Ascending aorta (tissue), 2 donors: ENCODE measurements around the gene KCNJ5. TPM values are rescaled to one million over a fixed set of nuclear protein-coding genes. Genes with fewer than 3 reads are reported as not detected.

ENCODE experiments used
- DNase-seq, 2 donors: peaks; one replicate each; pipeline ENCODE4 v3.0.0-alpha.2; 2019; ENCODE audit warnings: low spot score in 2 of 2
- H3K27ac ChIP-seq, 2 donors: fragments of 200-600 bp; sonication (generic); one replicate each; pipeline ENCODE4 v1.5.1; 2016 to 2017; ENCODE audit warnings: mild to moderate bottlenecking in 1 of 2
- H3K27me3 ChIP-seq: fragments of 200-600 bp; sonication (generic); one replicate; pipeline ENCODE4 v1.5.1; 2017
- H3K36me3 ChIP-seq, 2 donors: fragments of 200-600 bp; sonication (generic); one replicate each; pipeline ENCODE4 v1.5.1; 2016
- H3K4me1 ChIP-seq, 2 donors: fragments of 200-600 bp; sonication (generic); one replicate each; pipeline ENCODE4 v1.5.1; 2016 to 2017; ENCODE audit warnings: mild to moderate bottlenecking in 1 of 2
- H3K4me3 ChIP-seq, 2 donors: fragments of 200-600 bp; sonication (generic); one replicate each; pipeline ENCODE4 v1.5.1; 2016 to 2017; ENCODE audit warnings: mild to moderate bottlenecking in 1 of 2
- H3K9me3 ChIP-seq, 2 donors: fragments of 200-600 bp; sonication (generic); one replicate each; pipeline ENCODE4 v1.5.1; 2016
- intact Hi-C: fragments of 100-400 bp; cut with DNase I; formaldehyde crosslinking; loops from one replicate; pipeline ENCODE4 v1.15.1; 2023
- total RNA-seq: library from RNA; depleted of rRNA; stranded (reverse); fragments of >200 nt; gene quantifications from one replicate; pipeline ENCODE4 v1.1.0, GENCODE V29; 2016
- TF ChIP-seq, protein P1 (sequence below), 3 experiments: fragments of 200-600 bp in 2 of 3; fragments of 450-650 bp in 1 of 3; sonication (generic) in 2 of 3; IDR thresholded peaks; one replicate each; pipeline ENCODE4 v1.5.1; 2016 to 2019; ENCODE audit warnings: antibody characterized with exemption in 3 of 3, mild to moderate bottlenecking in 1 of 3, moderate library complexity in 1 of 3

KCNJ5 gene
- total RNA-seq, 1 donor from 2014 or later: 0.53 TPM

DNA sequence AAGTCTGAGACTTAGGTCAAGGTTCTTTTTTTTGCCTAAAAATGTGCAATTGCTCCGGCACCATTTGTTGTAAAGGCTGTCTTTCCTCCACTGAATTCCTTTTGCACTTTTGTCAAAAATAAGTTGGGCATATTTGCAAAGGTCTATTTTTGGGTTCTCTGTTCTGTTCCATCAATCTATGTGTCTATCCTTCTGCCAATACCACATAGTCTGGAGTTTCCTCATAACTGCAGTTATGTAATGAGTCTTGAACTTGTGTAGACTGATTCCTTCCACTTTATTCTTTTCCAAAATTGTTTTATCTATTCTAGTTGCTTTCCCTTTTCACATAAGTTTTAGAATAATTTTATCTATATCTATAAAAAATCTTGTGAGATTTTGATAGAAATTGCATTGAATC lies 6.7 kb downstream of the KCNJ5 start:
- Histone ChIP-seq H3K36me3 (no peaks in the 10 kb centered on the region), H3K4me1 (peaks cover 3 to 8% of the 10 kb centered on the region in 2 donors), H3K27ac (no peak overlapping the region), H3K27me3 (no peaks in the 10 kb centered on the region), H3K9me3 (no peaks in the 10 kb centered on the region), H3K4me3 (no peak overlapping the region)
- TF ChIP-seq, protein P1, sequence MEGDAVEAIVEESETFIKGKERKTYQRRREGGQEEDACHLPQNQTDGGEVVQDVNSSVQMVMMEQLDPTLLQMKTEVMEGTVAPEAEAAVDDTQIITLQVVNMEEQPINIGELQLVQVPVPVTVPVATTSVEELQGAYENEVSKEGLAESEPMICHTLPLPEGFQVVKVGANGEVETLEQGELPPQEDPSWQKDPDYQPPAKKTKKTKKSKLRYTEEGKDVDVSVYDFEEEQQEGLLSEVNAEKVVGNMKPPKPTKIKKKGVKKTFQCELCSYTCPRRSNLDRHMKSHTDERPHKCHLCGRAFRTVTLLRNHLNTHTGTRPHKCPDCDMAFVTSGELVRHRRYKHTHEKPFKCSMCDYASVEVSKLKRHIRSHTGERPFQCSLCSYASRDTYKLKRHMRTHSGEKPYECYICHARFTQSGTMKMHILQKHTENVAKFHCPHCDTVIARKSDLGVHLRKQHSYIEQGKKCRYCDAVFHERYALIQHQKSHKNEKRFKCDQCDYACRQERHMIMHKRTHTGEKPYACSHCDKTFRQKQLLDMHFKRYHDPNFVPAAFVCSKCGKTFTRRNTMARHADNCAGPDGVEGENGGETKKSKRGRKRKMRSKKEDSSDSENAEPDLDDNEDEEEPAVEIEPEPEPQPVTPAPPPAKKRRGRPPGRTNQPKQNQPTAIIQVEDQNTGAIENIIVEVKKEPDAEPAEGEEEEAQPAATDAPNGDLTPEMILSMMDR (IDR thresholded peaks at IDR 0.05): no peak
- intact Hi-C loops: loop anchor here (10.0 kb wide), 2 partner anchors 247 to 373 kb away; no protein-coding TSS in a partner anchor
- no peak for DNase-seq

DNA sequence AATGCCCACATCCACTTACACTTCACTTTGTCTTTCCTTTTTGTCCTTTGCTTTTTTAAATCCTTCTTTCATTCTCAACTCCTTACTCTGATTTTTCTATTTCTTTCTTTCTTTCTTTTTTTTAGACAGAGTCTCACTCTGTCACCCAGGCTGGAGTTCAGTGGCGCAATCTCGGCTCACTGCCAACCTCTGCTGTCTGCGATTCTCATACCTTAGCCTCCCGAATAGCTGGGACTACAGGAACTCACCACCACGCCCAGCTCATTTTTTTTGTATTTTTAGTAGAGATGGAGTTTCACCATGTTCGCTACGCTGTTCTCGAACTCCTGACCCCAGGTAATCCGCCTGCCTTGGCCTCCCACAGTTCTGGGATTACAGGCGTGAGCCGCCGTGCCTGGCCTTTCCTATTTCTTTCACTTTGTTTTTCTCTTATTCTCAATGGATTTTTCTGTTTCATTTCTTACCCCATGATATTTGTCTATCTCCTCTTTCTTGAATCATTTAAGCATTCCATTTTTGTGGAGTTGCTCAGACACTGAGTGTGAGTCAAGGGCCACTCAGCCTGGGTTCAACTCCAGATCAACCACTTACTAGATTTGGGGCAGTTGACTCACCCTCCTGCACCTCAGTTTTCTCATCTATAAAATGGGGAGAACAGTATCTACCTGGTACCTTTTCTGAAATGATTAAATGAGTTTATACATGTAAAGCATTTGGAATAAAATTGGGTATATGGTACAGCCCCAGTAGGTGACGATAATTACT lies 7.6 kb downstream of the KCNJ5 start:
- TF ChIP-seq, protein P1 (IDR thresholded peaks at IDR 0.05): no peak
- peaks cover 3 to 8% of the 10 kb centered on the region in 2 donors for H3K4me1 ChIP-seq
- H3K9me3 ChIP-seq: no peaks in the 10 kb centered on the region
- no peaks in the 10 kb centered on the region for H3K36me3 ChIP-seq
- H3K27me3 ChIP-seq: no peaks in the 10 kb centered on the region
- intact Hi-C loops: loop anchor here (10.0 kb wide), 2 partner anchors 246 to 374 kb away; no protein-coding TSS in a partner anchor
- no peak overlapping the region for H3K27ac ChIP-seq
- no peak for DNase-seq
- H3K4me3 ChIP-seq: no peak overlapping the region

DNA sequence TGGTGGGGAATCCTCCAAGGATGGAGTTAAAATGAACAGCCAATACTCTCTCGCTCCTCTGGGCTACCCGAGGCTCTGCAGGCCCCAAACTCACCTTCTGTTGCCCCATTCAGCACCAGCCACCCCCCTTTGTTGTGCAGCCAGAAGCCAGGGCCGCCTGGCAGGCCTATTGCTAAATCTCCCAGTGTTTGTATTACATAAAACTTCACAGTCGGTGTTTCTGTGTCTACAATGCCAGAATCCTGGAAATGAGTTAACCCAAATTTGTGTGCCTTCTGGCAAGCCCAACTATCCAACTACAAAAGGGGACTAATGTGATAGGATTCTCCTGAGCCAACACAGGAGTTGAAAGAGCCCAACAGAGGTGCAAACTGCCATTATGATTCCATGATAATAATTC lies 9.3 kb downstream of the KCNJ5 start:
- Histone ChIP-seq H3K9me3 (no peaks in the 10 kb centered on the region), H3K4me1 (peaks cover 0 to 8% of the 10 kb centered on the region in 2 donors), H3K27ac (no peak overlapping the region), H3K4me3 (no peak overlapping the region), H3K36me3 (no peaks in the 10 kb centered on the region), H3K27me3 (no peaks in the 10 kb centered on the region)
- TF ChIP-seq, protein P1 (IDR thresholded peaks at IDR 0.05): no peak
- DNase-seq: no peak
- intact Hi-C loops: loop anchor here (10.0 kb wide), 1 partner anchor 374 kb away; no protein-coding TSS in a partner anchor

DNA sequence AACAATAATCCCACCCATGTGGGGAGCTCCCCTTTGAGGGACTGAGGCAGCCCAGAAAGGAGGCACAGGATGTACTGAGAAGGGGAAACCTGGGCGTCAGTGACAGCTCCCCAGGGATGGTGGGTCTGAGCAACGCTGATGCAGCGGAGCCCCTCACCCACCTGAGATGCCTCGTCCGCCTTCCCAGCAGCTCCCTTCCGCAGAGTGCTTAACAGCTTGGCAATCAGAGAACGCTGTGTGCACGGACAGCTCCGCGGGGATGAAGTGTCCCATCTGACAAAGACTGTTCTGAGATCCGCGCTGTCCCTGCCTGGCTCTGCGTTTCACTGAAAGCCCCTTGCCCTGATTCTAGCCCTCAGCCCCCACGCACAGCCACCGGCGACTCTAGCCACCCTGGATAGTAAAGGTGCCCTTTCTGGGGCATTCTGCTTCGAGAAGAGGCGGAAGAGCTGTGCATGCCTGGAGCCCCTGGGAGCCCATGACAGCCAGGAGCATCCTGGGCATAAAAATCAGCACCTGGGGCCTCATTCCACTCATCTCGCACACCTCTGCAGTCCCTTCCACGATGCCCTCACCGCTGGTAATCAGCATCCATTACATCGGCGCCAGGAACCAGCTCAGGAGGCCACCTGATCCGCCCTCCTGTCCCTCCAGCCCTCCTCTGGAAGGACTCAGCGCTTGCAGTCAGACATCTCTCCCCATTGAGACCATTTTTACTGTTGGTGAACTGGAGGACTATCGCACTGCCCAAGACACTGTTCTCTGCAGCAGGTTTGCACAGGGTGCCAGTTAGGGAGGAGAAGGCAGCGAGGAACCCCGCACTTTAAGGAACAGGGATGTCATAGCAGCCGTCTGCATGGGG lies 10.7 kb downstream of the KCNJ5 start:
- H3K27me3 ChIP-seq: no peaks in the 10 kb centered on the region
- H3K36me3 ChIP-seq: no peaks in the 10 kb centered on the region
- intact Hi-C loops: loop anchor here (10.0 kb wide), 1 partner anchor 373 kb away; no protein-coding TSS in a partner anchor
- no peaks in the 10 kb centered on the region for H3K9me3 ChIP-seq
- H3K4me1 ChIP-seq: peaks cover 0 to 8% of the 10 kb centered on the region in 2 donors
- H3K27ac ChIP-seq: no peak overlapping the region
- no peak overlapping the region for H3K4me3 ChIP-seq
- DNase-seq: no peak
- TF ChIP-seq, protein P1 (IDR thresholded peaks at IDR 0.05): no peak

DNA sequence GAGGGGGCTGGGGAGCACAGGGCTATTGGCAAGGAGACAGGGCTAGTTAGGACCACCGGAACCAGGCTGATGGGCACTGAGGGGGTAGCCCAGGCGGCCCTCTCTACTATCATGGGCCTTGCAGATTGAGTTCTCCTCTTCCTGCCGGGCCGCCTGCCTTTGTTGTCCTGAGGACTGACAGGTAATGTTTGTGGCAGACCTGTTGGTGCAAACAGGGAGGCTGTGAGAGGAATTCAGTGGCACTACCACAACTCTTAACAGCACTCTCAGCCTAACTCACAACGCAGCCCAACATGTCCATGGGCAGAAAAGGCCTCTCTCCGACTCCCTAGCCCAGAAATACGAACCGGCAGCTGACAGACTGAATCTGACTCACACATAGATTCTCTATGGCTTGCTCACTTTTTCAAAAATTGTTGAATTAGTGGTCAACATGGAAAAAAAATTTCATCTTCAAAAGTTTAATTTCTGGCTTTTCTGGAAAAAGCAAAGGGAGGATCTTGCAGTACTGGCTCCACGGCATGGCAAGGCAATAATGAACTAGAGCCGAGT lies 11.4 kb downstream of the KCNJ5 start:
- no peaks in the 10 kb centered on the region for H3K27me3 ChIP-seq
- H3K4me3 ChIP-seq: no peak overlapping the region
- no peaks in the 10 kb centered on the region for H3K36me3 ChIP-seq
- DNase-seq: no peak
- intact Hi-C loops: loop anchor here (10.0 kb wide), 1 partner anchor 372 kb away; no protein-coding TSS in a partner anchor
- H3K9me3 ChIP-seq: no peaks in the 10 kb centered on the region
- no peak overlapping the region for H3K27ac ChIP-seq
- TF ChIP-seq, protein P1 (IDR thresholded peaks at IDR 0.05): no peak
- H3K4me1 ChIP-seq: peaks cover 0 to 8% of the 10 kb centered on the region in 2 donors
